NK-92 (cell line): Measurements from ENCODE around the gene NMT2.
A peak's percentile ranks its signal among the peaks of the same experiment; 100 is the strongest.

Experiments
- DNase-seq: peaks from one replicate; lab custom pipeline; 2025; ENCODE audit not compliant: unreplicated experiment; lab: John Stamatoyannopoulos, UW

Gene NMT2

DNA sequence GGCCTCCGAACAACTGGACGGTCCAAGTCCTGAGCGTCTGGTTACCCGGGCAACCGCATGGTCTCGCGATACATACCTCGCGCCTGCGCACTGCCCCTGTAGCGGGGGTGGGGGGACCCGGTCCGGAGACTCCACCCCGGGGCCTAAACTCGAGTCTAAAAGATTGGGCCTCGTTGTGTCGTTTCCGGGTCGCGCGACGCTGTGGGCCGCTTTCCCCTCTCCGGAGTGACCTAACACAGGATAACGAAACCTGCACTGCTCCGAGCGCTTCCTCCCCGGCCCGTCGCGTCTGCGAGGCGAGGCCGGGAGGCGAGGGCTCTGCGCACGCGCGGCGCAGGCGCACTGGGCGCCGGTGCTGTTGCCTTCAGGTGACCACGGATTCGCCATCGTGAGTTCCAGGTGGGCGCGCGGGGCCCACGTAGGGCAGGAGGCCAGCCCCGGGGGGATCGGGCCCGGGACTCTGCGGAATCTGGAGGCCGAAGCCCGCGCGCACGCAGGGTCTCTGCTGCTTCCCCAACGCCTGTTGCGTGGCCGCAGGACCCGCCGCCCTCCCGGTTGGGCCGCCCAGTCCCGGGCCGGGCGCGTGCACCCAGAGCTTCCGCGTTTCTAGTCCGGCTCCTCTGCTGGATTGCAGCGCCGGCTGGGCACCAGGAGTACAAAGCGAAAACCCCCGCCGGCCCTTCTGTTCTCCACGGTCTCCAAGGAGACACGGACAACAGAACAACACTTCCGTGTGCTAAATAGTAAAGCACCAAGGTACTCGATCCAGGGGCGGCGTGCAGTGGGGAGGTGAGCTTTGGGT lies 71.3 kb downstream of the NMT2 start, which contains the start of gene RPP38:
TSS of gene RPP38 (plus strand) at position 345 of the 802 bp plus-strand sequence. CDS start 5,960 bp downstream, outside the sequence.
- DNase-seq, result peak; percentile 63

DNA sequence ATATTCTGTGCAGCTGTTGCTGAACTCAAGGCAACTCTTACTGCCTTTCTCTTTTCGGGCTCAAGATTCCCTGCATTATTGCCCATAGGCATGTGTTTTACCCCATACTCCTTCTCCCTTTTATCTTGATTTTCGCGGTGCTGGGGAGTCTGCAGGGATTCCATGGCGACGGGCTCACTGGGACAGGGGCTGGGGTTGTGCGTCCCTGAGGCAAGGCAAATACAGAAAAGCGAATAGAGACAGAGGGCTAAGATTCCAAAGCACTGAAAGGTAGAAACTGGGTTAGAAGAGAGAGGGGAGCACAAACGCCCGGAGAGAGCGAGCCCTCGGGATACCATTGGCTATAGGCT lies 71.9 kb downstream of the NMT2 start:
- no peak for DNase-seq

DNA sequence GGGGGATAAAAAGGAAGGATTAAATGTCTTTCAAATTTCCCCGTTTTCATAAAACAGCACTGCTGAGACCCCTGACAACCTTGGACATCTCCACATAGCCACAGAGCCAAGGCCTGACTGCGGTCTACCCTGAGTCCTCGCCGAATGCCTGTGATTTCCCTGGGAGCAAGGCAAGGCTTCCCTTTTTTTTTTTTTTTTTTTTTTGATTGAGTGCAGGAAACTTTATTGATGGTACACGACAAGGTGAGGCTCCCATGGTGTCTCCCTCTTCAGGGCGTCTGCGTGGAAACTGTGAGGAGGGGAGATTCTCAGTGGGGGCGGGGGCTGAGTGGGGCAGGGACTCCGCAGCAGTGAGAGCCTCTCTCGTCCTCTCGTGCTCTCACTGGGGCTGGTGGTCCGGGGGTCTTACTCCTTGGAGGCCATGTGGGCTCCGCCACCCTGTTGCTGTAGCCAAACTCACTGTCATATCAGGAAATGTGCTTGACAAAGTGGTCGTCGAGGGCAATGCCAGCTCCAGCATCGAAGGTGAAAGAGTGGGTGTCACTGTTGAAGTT lies 75.6 kb downstream of the NMT2 start:
- DNase-seq, result no peak

DNA sequence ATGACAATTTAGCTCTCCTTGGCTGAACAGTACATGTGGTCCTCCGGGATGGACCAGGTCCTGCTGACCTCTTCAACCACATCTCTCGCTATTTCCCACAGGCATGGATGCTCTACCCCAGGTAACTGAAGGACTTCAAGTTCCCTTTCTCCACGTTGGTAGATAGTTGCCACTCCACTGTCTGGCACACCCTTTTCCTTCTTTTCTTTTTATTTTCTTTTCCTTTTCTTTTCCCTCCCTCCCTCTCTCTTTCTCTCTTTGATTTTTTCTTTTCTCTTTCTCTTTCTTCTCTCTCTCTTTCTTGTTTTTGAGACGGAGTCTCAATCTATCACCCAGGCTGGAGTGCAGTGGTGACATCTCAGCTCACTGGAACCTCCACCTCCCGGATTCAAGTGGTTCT lies 77.1 kb downstream of the NMT2 start:
- DNase-seq, result no peak

DNA sequence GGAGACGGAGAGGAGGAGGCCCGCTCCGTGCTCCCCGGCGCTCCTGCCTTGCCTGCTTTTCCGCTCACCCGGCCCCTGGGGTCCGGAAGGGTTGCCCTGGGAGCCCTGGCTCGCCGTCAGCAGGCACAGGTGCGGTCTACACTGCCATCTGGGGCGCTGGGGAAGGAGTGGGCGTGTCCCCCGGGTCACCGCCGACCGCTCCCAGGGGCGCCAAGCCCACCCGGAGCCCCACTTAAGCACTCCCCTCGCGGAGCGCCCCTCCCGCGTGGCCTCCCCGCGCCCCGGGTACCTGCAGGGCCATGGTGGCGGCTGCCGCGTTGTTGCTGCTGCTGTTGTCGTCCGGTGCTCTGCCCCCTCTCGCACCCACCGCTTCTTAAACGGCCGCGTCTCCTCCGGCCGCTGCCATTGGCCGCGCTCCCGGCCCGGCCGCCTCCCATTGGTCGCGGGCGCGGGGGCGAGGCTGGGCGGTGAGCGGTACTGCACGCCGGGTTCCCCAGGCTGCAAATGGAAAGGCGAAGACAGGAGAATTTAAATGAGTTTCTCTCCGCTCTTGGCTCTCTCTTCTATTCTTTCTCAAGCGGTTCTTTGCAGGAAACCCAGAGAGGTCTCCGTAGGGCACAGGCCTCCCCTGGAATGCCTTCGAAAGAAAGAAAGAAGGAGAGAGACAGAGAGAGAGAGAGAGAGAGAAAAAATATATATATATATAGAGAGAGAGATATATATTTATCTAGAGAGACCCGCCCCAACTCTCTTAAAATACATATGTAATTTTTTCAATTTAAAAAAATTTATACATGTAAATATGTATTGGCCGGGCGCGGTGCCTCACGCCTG lies 79.8 kb downstream of the NMT2 start, which contains the start of gene ACBD7:
TSS of gene ACBD7 (minus strand) at position 349 of the 834 bp plus-strand sequence. CDS start at position 301, 48 bp downstream.
- DNase-seq, result no peak

DNA sequence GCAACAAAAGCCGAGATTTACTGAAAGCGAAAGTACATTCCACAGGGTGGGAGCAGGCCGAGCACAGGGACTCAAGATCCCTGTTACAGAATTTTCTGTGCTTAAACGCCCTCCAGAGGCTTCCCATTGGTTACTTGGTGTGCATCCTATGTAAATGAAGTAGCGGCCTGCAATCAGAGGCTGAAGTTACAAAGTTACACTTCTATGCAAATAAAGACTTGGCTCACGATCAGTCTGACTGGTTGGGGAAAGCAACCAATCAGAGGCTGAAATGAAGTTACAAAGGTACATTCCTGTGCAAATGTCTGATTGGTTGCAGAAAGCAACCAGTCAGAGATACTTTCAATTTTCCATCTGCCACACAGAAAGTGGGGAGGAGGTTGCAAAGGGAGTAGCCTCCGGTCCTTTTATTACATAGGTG lies 84.0 kb downstream of the NMT2 start:
- no peak for DNase-seq

DNA sequence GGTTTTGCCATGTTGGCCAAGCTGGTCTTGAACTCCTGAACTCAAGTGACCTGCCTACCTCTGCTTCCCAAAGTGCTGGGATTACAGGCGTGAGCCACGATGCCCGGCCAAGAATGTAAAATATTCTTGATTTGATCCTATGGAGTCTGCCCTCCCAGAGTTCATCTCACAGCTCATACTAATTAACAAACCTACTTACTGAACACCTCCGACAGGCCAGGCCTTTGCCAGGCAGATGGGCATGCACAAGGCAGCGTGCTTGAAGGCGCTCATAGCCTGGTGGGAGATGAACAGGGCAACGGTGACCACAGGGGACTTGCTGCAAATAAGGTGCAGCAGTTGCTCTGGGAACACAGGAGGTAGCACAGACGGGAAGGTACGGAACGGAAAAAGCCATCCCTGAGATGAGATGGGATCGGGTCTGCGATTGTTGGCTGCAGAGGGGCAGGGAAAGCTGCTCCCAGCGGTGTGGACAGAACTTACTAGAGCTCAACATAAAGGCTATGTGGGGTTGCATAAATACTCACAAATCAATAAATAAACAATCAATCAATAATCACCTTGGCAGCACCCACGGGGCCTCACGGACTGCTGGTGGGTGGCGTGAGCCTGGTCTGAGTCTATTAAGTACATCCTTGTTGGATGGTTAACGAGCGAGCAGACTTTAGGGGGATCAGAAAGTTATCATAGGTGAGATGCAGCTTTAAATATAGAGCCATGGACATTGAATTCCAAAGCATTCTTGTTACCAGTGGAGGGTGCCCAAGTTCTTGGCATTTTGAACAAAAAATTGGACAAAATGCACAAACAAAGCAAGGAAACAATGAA lies 84.6 kb downstream of the NMT2 start:
- DNase-seq, result no peak

DNA sequence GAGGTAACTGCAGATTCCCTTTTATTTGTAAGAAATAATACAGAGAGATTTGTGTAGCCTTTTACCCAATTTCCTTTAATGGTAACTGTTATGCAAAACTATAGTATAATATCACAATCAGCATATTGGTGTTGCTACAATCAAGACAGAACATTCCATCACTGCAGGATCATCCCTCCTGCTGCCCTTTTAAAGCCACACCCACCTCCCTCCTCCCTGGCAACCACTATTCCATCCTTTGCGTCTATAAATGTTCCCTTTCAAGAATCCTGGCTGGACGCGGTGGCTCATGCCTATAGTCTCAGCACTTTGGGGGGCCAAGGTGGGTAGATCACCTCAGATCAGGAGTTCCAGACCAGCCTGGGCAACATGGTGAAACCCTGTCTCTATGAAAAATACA lies 93.1 kb downstream of the NMT2 start:
- DNase-seq, result no peak

DNA sequence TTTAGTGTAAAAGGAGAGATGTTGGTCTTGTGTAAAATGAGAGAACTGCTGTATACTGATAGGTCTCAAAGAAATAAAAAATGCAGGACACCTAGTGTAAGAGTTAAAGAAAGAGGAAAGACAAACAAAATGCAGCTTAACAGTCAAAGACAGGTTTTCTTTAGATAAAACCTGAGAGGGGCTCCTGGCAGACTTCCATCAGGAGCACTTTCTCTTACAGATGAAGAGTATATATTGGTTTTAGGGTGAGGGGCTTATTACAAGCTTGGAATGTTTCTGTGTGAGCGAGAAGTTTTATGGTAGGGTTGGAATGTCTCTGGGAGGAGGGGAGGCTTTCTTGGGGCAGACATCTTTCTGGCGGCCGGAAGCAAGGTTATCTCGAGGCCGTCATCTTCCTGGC lies 96.1 kb downstream of the NMT2 start:
- no peak for DNase-seq

DNA sequence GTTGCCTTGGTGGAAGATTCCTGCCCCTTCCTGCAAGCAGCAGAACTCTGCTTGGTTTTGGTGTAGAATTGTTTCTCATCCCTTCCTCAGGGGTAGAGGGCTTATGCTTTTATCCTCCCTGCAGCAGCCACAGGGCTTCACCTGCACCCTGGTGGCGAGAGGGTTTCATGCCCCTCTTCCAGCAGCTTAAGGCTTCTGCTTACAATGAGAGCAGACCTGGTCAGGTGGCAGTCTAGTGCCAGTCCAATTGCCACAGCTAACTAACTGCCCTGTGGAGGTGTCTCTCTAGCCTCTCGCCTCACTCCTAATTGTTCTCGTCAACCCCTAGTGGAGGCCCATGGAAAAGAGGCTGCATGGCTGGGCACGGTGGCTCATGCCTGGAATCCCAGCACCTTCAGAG lies 99.3 kb downstream of the NMT2 start:
- no peak for DNase-seq

DNA sequence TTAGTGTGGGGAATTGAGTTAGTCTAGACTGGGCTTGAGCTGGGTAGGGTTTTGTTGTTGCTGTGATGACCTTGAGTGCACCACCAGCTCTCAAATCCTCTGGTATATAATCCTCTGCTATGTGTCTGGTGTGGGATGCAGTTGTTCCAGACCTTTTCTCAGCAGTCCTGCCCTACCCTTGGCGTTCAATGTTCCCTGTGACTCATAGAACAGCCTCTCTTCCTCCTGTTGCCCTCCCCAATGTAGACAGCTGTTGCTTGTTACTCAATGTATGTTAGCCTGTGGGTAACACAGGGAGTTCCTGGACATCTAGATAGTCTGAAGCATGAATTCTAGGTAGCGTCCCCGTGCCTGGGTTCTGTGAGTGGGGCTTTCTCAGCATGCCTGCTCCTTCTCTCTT lies 99.7 kb downstream of the NMT2 start:
- DNase-seq, result no peak

DNA sequence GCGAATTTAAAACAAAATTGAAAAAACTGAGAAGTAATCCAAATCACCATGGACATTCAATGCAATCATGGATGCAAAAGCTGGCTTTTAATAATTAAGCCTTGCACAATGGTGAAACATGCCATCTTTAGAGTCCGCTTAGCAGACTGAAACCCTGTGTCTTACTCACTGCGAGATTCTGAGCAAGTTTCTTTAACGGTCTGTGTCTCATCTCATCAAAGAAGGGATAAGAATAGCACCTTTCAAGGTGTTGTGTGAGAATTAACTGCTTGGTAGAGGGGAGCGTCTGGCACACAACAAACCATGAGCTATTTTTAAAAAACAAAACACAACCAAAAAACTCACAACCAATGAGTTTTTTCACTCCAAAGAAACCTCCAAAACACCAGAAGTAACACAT lies 101.3 kb downstream of the NMT2 start:
- no peak for DNase-seq

DNA sequence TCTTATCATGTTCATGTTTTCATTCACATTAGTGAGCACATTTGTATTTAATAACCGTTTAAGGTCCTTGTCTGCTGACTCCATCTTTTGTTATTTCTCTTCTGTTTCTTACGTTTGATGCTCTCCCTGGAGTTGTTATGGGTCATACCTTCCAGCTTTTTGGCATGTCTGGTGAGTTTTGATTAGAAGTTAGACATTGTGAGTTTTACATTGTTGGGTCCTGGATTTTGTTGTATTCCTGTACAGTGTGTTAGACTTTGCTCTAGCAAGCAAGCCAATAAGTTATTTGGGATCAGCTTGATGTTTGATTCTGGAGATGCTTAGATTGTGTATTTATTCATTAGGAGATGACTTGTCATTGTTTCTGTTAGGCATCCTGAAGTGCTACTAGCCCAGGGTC lies 107.9 kb downstream of the NMT2 start:
- DNase-seq, result no peak

DNA sequence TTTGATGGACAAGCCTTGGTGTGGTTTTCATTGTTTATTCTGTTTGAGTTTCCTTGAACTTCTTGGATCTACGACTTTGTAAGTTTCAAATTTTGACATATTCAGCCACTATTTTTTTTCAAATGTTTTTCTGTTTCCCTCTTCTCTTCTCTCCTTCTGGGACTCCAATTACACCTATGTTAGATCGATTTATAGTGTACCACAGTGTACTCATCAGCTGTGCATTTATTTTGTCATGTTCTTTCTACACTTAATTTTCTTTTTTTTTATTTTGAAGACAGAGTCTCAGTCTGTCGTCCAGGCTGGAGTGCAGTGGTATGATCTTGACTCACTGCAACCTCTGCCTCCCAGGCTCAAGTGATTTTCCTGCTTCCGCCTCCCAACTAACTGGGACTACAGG lies 108.6 kb downstream of the NMT2 start:
- no peak for DNase-seq

DNA sequence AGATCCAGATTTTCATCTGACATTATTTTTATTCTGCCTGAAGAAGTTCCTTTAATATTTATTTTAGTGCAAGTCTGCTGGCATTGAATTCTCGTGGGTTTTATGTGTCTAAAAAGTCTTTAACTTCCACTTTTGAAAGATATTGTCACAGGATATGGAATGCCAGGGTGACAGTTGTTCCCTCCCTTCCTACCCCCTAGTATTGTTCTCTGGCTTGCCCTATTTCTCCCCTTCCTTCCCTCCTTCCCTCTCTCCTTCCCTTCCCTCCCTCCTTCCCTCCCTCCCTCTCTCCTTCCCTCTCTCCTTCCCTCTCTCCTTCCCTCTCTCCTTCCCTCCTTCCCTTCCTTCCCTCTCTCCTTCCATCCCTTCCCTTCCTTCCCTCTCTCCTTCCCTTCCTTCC lies 109.8 kb downstream of the NMT2 start:
- no peak for DNase-seq
